MM.1S (cell line): ENCODE data around the gene PIGZ.

Experiments
- CTCF ChIP-seq: fragments of 300-600 bp; sonication (generic); IDR thresholded peaks from 2 replicates; pipeline ENCODE4 v1.5.1; 2016; ENCODE audit warnings: antibody characterized with exemption, low read length, mixed read lengths
- EZH2 ChIP-seq: fragments of 300-600 bp; sonication (generic); optimal IDR thresholded peaks from 2 replicates; pipeline ENCODE3; 2017; ENCODE audit warnings: low read depth, mild to moderate bottlenecking, antibody characterized with exemption, low read length, mixed read lengths
- EZH2phosphoT487 ChIP-seq: fragments of 300-600 bp; sonication (generic); IDR thresholded peaks from 2 replicates; pipeline ENCODE4 v1.6.1; 2018; ENCODE audit warnings: antibody characterized with exemption, low read length

DNA sequence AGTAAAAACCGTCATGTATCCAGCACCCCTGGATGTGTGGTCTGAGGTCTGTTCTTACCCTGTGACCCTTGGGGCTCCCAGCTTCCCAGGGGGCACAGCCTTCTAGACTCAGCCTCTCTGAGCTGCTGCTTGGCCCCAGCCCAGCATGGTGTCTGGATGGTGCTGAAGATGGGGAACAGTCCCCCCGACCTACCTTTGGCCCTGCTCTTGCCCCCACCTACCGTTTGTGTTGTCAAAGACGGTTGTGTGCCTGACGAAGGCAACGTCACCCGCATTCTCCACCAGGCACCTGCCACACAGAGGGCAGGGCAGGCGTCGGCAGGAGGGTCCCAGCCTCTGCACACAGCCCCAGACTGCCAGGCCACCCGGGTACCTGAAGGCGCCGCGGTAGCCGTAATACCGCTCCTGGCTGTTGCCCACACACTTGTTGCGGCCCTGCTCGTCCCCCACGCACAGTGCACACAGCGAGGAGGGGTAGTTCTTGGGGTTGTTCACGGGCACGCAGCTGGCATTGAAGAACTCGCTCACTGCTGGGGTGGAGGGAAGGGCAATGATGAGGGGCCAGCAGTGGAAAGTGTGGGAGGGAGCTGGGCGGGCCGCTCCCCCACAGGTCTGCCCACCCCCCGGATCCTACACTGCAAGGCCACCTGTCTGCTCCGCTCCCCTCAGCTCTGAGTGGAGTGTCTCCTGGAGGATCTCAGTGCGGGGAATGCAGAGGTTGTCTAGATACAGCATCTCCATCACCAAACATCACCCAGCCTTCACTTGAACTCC is 40.0 kb upstream of the PIGZ start:
- TF ChIP-seq CTCF (no peak), EZH2 (no peak), EZH2phosphoT487 (no peak)
